Panc1 (cell line): ENCODE measurements around the gene RALGPS1. TPM values are rescaled to one million over a fixed set of nuclear protein-coding genes. Genes with fewer than 3 reads are reported as not detected.

ENCODE experiments used
- ATAC-seq: fragments of 200-7000 bp; cut with Tn5 transposase; 2 replicates; pipeline ENCODE4 v1.9.1; 2020; ENCODE audit warnings: mild to moderate bottlenecking, moderate library complexity
- BruUV-seq: library from RNA; stranded (reverse); fragments of 400-500 nt; replicated peaks from 2 replicates; lab custom pipeline; 2021; lab: Mats Ljungman, UMichigan
- CTCF ChIA-PET: fragments of 300-600 bp; sonication (Branson Sonifier 250); formaldehyde crosslinking; loops from one replicate; lab custom pipeline; 2022; ENCODE audit warnings: antibody characterized with exemption; lab: Charles Lee
- POLR2A ChIA-PET: fragments of 300-600 bp; sonication (Branson Sonifier 250); formaldehyde crosslinking; loops from one replicate; lab custom pipeline; 2022; ENCODE audit warnings: antibody characterized with exemption; lab: Charles Lee
- DNase-seq: peaks from one replicate; pipeline ENCODE4 v3.0.0-alpha.2; 2010; ENCODE audit warnings: low read depth, low spot score
- H3K27ac ChIP-seq: 2 replicates; pipeline ENCODE4 v1.5.1; 2011; ENCODE audit warnings: mild to moderate bottlenecking, low read length, inconsistent platforms
- H3K27me3 ChIP-seq: fragments of 200-500 bp; sonication (Bioruptor generic); 2 replicates; pipeline ENCODE4 v1.6.0; 2014; ENCODE audit warnings: low read length, inconsistent platforms; ENCODE audit not compliant: control insufficient read depth, insufficient read depth
- H3K36me3 ChIP-seq: fragments of 200-500 bp; sonication (Bioruptor generic); 2 replicates; pipeline ENCODE4 v1.5.1; 2014; ENCODE audit warnings: inconsistent platforms, mild to moderate bottlenecking, low read length, moderate library complexity; ENCODE audit not compliant: control insufficient read depth, insufficient read depth
- H3K4me1 ChIP-seq: 2 replicates; pipeline ENCODE4 v1.5.1; 2011; ENCODE audit warnings: inconsistent platforms, mild to moderate bottlenecking, low read length, moderate library complexity; ENCODE audit not compliant: control insufficient read depth, insufficient read depth
- H3K4me3 ChIP-seq, 2 experiments: 2 replicates each; pipeline ENCODE4 v1.5.1; 2011 to 2012; ENCODE audit warnings: low read depth in 2 of 2, low read length in 2 of 2, mild to moderate bottlenecking in 2 of 2, inconsistent platforms in 1 of 2, moderate library complexity in 1 of 2
- H3K9me3 ChIP-seq: fragments of 200-500 bp; sonication (Bioruptor generic); 2 replicates; pipeline ENCODE4 v1.5.1; 2014; ENCODE audit warnings: low read depth, mild to moderate bottlenecking, inconsistent platforms, low read length, moderate library complexity; ENCODE audit not compliant: control insufficient read depth, insufficient read depth
- POLR2AphosphoS5 ChIP-seq: IDR thresholded peaks from 2 replicates; pipeline ENCODE4 v1.6.1; 2012; ENCODE audit warnings: mild to moderate bottlenecking, low read depth, low read length, moderate library complexity
- SIN3A ChIP-seq: IDR thresholded peaks from 2 replicates; pipeline ENCODE4 v1.6.1; 2012; ENCODE audit warnings: low read depth, mild to moderate bottlenecking, low read length, moderate library complexity, borderline replicate concordance; ENCODE audit not compliant: insufficient read depth
- TCF7L2 ChIP-seq: IDR thresholded peaks from 2 replicates; pipeline ENCODE4 v1.6.1; 2011; ENCODE audit warnings: mild to moderate bottlenecking, low read depth, low read length, inconsistent platforms
- in situ Hi-C: cut with HindIII; loops from 2 replicates; pipeline ENCODE4 v1.10.0; 2016; ENCODE audit warnings: low sequenced_read_pairs, low pct_unique_long_range_greater_than_20kb
- intact Hi-C: fragments of 100-400 bp; cut with micrococcal nuclease; formaldehyde crosslinking; loops from one replicate; pipeline ENCODE4 v1.10.0; 2022; ENCODE audit not compliant: unreplicated experiment
- total RNA-seq: library from RNA; stranded (reverse); gene quantifications from one replicate; pipeline ENCODE4 v1.2.1, GENCODE V29; 2021; ENCODE audit not compliant: unreplicated experiment
- TF ChIP-seq, protein P1 (sequence below): fragments of 450-650 bp; IDR thresholded peaks from 2 replicates; pipeline ENCODE4 v1.5.1; 2017; ENCODE audit warnings: mild to moderate bottlenecking
- TF ChIP-seq, protein P2 (sequence below), 2 experiments: IDR thresholded peaks; 2 replicates each; pipeline ENCODE4 v1.6.1; 2011 to 2012; ENCODE audit warnings: low read depth in 2 of 2, control low read depth in 1 of 2, low read length in 1 of 2, mild to moderate bottlenecking in 1 of 2, moderate library complexity in 1 of 2; ENCODE audit not compliant: insufficient read depth in 1 of 2

RALGPS1 gene
- total RNA-seq, 1 experiment from 2014 or later = 7.2 TPM

DNA sequence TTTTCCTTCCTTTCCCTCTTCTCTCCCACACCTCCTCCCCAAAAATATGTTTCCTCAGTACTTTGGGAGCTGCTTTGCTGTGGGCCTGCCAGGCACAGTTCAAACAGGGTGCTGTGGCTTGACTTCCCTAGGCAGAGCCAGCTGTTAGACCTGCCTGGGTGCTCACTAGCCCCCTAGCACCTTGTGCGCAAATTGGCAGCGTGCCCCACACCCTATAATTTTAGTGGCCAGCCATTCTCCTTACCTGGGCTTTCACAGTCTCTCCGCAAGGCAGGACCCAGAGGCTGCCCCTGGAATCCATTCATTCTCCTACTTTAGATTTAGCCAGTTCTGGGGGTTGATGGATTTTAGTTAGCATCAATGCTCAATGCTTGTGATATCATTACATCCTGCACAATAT, 135.6 kb downstream of the RALGPS1 start:
- no peaks in the 10 kb centered on the region for H3K27me3 ChIP-seq
- BruUV-seq = no TSS peak
- H3K9me3 ChIP-seq = no peaks in the 10 kb centered on the region
- ChIA-PET POLR2A (no interaction called here), CTCF (no interaction called here)
- TF ChIP-seq, protein P1, sequence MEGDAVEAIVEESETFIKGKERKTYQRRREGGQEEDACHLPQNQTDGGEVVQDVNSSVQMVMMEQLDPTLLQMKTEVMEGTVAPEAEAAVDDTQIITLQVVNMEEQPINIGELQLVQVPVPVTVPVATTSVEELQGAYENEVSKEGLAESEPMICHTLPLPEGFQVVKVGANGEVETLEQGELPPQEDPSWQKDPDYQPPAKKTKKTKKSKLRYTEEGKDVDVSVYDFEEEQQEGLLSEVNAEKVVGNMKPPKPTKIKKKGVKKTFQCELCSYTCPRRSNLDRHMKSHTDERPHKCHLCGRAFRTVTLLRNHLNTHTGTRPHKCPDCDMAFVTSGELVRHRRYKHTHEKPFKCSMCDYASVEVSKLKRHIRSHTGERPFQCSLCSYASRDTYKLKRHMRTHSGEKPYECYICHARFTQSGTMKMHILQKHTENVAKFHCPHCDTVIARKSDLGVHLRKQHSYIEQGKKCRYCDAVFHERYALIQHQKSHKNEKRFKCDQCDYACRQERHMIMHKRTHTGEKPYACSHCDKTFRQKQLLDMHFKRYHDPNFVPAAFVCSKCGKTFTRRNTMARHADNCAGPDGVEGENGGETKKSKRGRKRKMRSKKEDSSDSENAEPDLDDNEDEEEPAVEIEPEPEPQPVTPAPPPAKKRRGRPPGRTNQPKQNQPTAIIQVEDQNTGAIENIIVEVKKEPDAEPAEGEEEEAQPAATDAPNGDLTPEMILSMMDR = no peak
- TF ChIP-seq TCF7L2 = no peak
- TF ChIP-seq POLR2AphosphoS5 = no peak
- TF ChIP-seq, protein P2, sequence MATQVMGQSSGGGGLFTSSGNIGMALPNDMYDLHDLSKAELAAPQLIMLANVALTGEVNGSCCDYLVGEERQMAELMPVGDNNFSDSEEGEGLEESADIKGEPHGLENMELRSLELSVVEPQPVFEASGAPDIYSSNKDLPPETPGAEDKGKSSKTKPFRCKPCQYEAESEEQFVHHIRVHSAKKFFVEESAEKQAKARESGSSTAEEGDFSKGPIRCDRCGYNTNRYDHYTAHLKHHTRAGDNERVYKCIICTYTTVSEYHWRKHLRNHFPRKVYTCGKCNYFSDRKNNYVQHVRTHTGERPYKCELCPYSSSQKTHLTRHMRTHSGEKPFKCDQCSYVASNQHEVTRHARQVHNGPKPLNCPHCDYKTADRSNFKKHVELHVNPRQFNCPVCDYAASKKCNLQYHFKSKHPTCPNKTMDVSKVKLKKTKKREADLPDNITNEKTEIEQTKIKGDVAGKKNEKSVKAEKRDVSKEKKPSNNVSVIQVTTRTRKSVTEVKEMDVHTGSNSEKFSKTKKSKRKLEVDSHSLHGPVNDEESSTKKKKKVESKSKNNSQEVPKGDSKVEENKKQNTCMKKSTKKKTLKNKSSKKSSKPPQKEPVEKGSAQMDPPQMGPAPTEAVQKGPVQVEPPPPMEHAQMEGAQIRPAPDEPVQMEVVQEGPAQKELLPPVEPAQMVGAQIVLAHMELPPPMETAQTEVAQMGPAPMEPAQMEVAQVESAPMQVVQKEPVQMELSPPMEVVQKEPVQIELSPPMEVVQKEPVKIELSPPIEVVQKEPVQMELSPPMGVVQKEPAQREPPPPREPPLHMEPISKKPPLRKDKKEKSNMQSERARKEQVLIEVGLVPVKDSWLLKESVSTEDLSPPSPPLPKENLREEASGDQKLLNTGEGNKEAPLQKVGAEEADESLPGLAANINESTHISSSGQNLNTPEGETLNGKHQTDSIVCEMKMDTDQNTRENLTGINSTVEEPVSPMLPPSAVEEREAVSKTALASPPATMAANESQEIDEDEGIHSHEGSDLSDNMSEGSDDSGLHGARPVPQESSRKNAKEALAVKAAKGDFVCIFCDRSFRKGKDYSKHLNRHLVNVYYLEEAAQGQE (IDR thresholded peaks at IDR 0.05; ENCODE audit: insufficient read depth in 1 of 2, low read depth in 2 of 2, low read length in 1 of 2) = no peak
- no peak for TF ChIP-seq SIN3A
- DNase-seq = no peak
- H3K27ac ChIP-seq = no peak overlapping the region
- in situ Hi-C loops (no loop called here), intact Hi-C loops (no loop called here)
- ATAC-seq = no peak
- no peaks in the 10 kb centered on the region for H3K36me3 ChIP-seq
- H3K4me3 ChIP-seq = no peak overlapping the region
- peaks cover 7% of the 10 kb centered on the region for H3K4me1 ChIP-seq

DNA sequence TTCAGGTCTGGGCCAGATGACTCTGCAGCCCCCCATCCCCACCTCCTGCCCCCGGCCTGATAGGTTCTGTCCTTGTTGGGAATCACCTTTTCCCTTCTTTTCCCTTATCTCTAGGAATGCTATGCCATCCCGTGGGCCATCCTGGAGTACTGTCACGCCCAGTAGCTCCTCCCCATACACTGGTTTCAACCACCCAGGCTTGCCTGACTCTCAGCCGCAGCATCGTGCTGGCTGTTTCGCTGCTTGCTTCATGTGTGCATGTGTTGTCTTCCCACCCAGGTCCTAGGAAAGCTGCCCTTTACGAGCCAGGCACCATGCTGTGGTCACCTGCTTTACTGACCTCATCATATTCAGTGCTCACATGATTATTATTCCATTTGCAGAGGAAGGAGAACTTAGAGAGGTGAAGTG, 136.0 kb downstream of the RALGPS1 start:
- H3K36me3 ChIP-seq = no peaks in the 10 kb centered on the region
- in situ Hi-C loops = no loop called here
- H3K27me3 ChIP-seq = no peaks in the 10 kb centered on the region
- BruUV-seq = no TSS peak
- H3K4me1 ChIP-seq = peaks cover 7% of the 10 kb centered on the region
- no peak overlapping the region for H3K4me3 ChIP-seq
- TF ChIP-seq, protein P1 = no peak
- TF ChIP-seq POLR2AphosphoS5 (no peak), SIN3A (no peak), TCF7L2 (no peak)
- TF ChIP-seq, protein P2 (IDR thresholded peaks at IDR 0.05; ENCODE audit: insufficient read depth in 1 of 2, low read depth in 2 of 2, low read length in 1 of 2) = no peak
- ATAC-seq = no peak
- no peaks in the 10 kb centered on the region for H3K9me3 ChIP-seq
- CTCF ChIA-PET = no interaction called here
- intact Hi-C loops = no loop called here
- POLR2A ChIA-PET = no interaction called here
- no peak for DNase-seq
- H3K27ac ChIP-seq = no peak overlapping the region
